Measurements from ENCODE around the gene RFX8.
"Not testable (repeated sequence)": the region's sequence is repeated elsewhere in the genome, so short reads cannot be mapped to it uniquely, and the experiment has no call there.

Gene RFX8

GRCh38 chr2:101485856-101486255, 10.9 kb upstream of the RFX8 start:
- no peak for DNase-seq

GRCh38 chr2:101480764-101481163, 5.9 kb upstream of the RFX8 start:
- no peak for DNase-seq

GRCh38 chr2:101479810-101480209, 4.9 kb upstream of the RFX8 start:
- DNase-seq = no peak

GRCh38 chr2:101479328-101479727, 4.4 kb upstream of the RFX8 start:
- no peak for DNase-seq

GRCh38 chr2:101478181-101479001, 3.5 kb upstream of the RFX8 start:
- DNase-seq = no peak

GRCh38 chr2:101477556-101477955, 2.6 kb upstream of the RFX8 start:
- no peak for DNase-seq

GRCh38 chr2:101476605-101477208, 1.8 kb upstream of the RFX8 start:
- no peak for DNase-seq

- DNase-seq = no peak
Observed at GRCh38 chr2:101473911-101474701, 806 bp downstream of the RFX8 start.

- no peak for DNase-seq
Observed at GRCh38 chr2:101473591-101473910, 1.4 kb downstream of the RFX8 start.

- no peak for DNase-seq
Observed at GRCh38 chr2:101469863-101470262, 5.0 kb downstream of the RFX8 start.

- DNase-seq = no peak
Observed at GRCh38 chr2:101467306-101467705, 7.6 kb downstream of the RFX8 start.

- no peak for DNase-seq
Observed at GRCh38 chr2:101466426-101466825, 8.5 kb downstream of the RFX8 start.

GRCh38 chr2:101464841-101465240, 10.1 kb downstream of the RFX8 start:
- DNase-seq = no peak

GRCh38 chr2:101463911-101464641, 10.8 kb downstream of the RFX8 start:
- DNase-seq = no peak

- DNase-seq = no peak
Observed at GRCh38 chr2:101463421-101463820, 11.5 kb downstream of the RFX8 start.

GRCh38 chr2:101461381-101461780, 13.5 kb downstream of the RFX8 start:
- no peak for DNase-seq

GRCh38 chr2:101454408-101454807, 20.5 kb downstream of the RFX8 start:
- DNase-seq = not testable (repeated sequence)

GRCh38 chr2:101450965-101451364, 23.9 kb downstream of the RFX8 start:
- no peak for DNase-seq

GRCh38 chr2:101446869-101447268, 28.0 kb downstream of the RFX8 start:
- DNase-seq = no peak

GRCh38 chr2:101442667-101443061, 32.2 kb downstream of the RFX8 start:
- DNase-seq = no peak

- no peak for DNase-seq
Observed at GRCh38 chr2:101442042-101442666, 32.8 kb downstream of the RFX8 start.

- DNase-seq = no peak
Observed at GRCh38 chr2:101440127-101440738, 34.7 kb downstream of the RFX8 start.

All from RPMI8226 (cell line).